HG03139 (cell line): ENCODE measurements around the gene HSBP1L1.
"Not testable (repeated sequence)": the region's sequence is repeated elsewhere in the genome, so short reads cannot be mapped to it uniquely, and the experiment has no call there.

Experiments
- ATAC-seq: cut with Tn5 transposase; IDR thresholded peaks from one replicate; pipeline ENCODE4 v1.9.1; 2021; ENCODE audit not compliant: unreplicated experiment

HSBP1L1 gene

GRCh38 chr18:79960161-79960801 lies 4.2 kb upstream of the HSBP1L1 start:
- not testable (repeated sequence) for ATAC-seq

DNA sequence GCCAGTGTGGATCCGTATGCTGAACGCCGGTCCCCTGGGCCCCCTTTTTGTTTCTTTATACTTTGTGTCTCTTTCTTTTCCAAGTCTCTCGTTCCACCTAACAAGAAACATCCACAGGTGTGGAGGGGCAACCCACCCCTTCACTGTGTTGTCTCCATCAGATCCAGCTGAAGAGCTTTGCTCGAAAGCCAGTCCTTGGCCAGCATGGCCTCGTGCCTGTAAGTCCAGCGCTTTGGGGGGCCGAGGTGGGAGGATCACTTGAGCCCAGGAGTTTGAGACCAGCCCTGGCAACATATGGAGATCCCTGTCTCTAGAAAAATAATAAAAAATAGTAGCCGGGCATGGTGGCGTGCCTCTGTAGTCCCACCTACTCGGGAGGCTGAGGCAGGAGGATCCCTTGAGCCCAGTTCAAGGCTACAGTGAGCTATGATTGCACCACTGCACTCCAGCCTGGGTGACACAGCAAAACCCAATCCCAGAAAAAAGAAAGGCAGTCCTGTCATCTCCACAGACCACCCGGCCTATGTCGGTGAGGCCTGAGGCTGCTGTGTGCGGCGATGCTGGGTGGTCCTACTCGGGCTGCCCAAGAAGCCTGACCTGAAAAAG lies 3.4 kb upstream of the HSBP1L1 start:
- no peak for ATAC-seq

DNA sequence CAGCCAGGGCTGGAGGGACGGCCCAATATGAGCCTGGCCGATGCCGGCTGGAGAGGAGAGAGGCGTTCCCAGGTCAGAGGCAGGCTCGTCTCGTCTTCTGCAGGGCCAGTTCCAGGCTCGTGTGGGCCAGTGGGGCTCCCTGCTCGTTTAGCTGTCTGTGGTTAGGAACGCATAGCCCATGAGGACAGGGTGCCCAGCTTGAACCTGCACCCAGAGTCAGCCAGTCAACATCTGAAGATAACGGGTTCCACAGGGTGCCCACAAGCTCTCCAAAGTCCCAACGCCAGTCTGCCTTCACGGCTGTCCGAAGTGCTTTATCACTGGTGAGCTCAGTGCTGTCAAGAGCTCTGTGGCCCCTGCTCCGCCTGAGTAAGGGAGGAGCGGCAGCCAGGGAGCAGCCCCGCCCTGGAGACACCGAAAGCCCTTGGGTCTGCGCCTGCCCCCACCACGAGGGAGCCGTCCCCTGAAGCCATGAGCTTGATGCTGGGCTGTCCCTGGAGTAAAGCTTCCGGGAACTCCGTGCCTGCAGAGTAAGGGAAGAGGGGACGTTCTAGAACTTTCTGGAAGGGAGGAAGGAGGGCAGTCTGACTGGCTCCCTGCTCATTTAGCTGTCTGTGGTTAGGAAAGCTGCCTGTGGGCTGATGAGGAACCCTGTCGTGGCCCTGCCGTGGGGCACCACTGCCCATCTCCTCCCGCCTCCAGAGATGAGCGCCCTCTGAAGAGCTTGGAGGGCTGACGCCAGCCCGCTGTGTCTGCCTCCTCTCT lies 2.7 kb upstream of the HSBP1L1 start:
- no peak for ATAC-seq

DNA sequence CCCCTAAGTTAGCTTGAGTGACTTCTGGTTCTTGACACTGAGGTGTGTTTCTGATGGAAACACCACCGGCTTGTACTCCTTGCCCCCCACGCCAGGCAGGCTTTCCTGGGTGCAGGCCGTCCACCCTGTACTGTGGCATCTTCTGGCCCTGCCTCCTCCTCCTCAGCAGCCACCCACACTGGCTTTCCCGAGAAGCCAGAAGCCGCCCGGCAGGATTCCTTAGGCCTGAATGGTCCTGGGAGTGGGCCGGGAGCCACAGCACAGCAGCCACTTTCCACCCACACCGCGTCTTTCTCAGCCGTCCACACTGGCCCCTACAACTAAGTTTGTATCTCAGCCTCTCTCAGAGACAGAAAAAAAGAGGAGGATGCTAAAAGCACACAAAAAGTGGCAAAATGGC lies 2.1 kb upstream of the HSBP1L1 start:
- ATAC-seq, result no peak

DNA sequence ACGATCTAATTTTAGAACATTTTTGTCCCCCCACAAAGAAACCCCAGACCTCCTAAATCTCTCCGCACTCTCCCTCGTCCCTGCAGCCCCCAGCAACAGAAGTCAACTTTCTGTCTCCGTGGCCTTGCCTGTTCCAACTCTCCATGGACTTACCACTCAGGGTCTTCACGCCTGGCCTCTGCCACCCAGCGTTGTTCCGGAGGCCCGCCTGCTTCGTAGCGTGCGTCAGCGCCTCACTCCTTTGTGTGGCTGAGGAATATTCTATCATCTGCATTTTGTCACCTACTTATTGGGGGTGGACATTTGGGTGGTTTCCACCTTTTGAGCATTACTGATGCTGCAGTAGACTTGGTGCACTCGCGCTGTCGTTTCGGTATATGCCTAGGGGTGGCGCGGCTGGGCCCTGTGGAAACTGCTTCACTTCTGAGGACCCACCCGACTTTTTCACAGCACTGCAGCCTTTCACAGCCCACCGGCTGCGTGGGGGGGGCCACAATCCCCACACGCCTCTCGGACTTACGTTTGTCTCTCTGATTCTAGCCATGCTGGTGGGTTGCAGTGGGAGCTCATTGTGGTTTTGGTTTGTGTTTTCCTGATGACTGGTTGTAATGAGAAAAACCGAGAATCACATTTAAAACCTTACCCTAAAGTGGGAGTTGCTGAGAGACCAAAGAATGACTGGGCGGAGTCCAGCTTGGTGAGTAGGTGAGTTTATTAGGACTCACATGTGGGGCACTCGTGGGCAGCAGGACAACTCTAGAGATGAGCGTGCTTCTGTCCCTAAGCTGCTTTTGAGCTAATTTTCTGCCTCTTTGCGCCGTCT lies 1.4 kb upstream of the HSBP1L1 start:
- no peak for ATAC-seq

DNA sequence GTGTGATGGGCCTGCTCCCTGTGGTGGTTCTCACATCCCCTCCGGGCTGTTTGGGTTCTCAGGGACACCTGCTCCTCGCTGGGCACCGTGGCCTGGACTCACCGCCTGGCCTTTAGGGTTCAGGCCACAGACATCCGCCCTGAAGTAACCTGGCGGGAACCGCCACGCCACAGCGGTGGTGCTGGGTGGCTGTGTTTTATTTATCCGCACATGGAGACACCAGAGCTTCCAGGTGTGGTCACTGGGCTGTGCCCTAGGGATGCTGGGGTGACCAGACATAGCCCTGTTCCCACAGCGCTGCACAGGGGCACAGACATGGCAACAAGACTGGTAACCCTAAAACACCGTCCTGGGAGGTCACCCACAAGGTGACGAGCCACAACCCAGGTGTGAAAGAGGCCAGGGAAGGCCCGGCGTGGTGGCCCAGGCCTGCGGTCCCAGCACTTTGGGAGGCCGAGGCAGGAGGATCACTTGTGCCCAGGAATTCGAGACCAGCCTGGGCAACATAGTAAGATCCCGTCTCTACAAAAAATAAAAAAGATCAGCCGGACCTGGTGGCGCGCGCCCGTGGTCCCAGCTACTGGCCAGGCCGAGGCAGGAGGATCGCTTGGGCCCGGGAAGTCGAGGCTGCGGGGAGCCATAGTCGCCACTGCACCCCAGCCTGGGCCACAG lies 649 bp upstream of the HSBP1L1 start:
- ATAC-seq, result no peak

GRCh38 chr18:79965119-79965902 lies 868 bp downstream of the HSBP1L1 start:
- ATAC-seq, result no peak

- ATAC-seq, result no peak
Measured at GRCh38 chr18:79970419-79971133, 6.1 kb downstream of the HSBP1L1 start.

DNA sequence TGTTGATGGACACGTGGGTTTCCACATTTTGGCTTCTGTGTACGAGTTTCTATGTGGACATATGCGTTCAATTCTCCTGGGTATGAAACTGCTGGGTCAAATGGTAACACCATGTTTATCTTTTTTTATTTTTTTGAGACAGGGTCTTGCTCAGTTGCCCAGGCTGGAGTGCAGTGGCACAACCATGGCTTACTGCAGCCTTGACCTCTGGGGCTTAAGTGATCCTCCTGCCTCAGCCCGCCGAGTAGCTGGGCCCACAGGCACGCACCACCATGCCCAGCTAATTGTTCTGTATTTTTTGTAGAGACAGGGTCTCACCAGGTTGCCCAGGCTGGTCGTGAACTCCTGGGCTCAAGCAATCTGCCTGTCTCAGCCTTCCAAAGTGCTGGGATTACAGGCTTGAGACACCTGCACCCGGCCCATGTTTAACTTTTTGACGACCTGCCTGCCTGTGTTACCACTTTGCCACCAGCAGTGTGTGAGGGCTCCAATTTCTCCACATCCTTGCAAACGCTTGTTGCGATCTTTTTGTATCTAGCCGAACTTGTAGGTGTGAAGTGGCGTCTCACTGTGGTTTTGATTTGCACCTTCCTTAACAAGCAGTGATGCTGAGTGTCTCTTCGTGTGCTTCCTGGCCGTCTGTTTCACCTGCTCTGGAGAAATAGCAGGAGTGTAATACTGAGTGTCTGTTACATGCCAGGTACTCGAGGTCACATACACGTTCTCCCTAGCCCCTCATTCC lies 6.9 kb downstream of the HSBP1L1 start:
- no peak for ATAC-seq

DNA sequence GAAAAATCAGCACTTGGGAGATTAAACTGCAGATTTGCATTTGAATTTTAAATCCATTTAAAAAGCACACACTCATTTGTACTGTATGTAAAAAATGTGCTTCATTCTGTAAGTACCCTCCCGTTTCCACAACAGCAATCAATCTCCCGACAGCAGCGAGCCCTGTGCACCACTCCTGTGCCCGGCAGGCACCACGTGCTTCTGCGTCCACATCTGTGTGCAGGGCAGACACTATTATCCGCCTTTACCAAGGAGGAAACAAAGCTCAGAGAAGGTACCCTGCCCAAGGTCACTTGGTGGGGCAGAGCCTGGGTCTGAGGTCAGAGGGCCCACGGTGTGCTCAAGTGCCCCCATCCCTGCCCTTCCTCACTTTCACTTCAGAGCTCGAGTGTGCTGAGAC lies 7.5 kb downstream of the HSBP1L1 start:
- ATAC-seq, result no peak

- no peak for ATAC-seq
Measured at GRCh38 chr18:79972720-79973119, 8.3 kb downstream of the HSBP1L1 start.

GRCh38 chr18:79973517-79973916 lies 9.1 kb downstream of the HSBP1L1 start:
- ATAC-seq, result no peak

- ATAC-seq, result no peak
Measured at GRCh38 chr18:79974025-79974654, 9.7 kb downstream of the HSBP1L1 start.

DNA sequence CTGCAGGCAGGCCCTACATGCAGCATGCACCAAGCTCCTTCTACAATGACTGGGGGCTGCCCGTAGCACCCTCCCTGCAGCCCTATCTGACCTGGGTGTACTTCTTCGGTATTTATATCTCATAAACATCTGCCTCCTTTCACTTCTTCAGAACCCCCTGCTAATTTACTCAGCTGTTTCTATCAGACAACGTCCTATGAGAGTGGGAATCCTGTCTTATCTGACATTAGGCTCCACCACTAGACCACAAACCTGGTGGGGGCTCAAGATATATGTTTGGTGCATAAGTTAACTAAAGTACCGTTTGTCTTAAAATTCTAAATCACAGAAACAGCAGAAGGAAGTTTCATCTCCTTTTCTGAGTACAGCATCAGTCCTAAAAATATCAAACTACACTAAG lies 10.6 kb downstream of the HSBP1L1 start:
- ATAC-seq, result no peak

DNA sequence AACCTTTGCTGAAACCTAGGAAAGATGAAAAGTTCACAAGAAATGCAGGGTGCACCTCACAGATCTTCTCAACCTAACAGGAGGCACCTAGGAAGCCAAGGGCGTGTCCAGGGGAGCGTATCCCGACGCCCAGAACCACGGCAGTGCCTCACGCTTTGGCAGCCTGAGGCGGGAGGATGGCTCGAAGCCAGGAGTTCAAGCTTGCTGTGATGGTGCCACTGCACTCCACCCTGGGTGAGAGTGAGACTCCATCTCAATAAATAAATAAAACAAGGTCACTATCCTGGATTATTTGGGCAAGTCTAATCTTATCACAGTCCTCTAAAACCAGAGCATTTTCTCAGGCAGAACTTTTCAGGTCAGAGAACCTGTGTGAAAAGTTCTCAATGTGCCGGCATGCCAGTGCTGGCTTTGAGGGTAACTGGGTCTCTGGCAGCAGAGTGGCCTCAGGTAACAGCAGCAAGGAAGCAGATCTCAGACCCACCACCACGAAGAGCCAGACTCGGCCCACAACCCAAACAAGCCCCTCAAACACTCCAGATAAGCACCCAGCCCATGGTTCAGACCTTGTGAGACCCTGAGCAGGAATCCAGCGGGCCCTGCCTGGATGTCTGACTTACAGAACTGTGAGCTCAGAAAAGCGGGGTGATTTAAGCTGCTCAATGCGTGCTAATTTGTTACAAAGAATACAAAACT lies 11.7 kb downstream of the HSBP1L1 start:
- ATAC-seq, result no peak

DNA sequence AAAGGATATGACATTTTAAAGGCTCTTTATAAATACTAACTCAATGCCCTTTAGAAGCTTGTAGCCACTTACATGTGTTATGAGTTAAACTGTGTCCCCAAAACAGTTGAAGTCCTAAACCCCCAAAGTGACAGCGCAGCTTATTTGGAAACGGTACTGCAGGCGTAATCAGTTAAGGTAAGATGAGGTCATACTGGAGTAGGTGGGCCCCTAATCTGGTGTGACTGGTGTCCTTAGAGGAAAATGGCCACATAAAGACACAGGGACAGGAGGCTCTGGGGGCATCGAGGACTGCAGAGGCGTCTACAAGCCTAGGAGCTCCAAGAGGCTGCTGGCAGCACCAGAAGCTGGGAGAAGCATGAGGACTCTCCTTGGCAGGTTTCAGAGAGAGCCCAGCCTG lies 15.4 kb downstream of the HSBP1L1 start:
- ATAC-seq, result no peak

GRCh38 chr18:79980585-79980984 lies 16.1 kb downstream of the HSBP1L1 start:
- ATAC-seq, result no peak

- ATAC-seq, result no peak
Measured at GRCh38 chr18:79982736-79983135, 18.3 kb downstream of the HSBP1L1 start.
